ENCODE results near the gene SAMD14. TPM values are rescaled to one million over a fixed set of nuclear protein-coding genes. Genes with fewer than 3 reads are reported as not detected.
A peak's percentile ranks its signal among the peaks of the same experiment; 100 is the strongest.

Gene SAMD14
- total and polyA plus RNA-seq, 10 of the 15 experiments (the other 5 are each of a cell fraction or from before 2014, with no cell fraction given): 0.06 to 1.7 (median 0.25) TPM; not detected in 3

DNA sequence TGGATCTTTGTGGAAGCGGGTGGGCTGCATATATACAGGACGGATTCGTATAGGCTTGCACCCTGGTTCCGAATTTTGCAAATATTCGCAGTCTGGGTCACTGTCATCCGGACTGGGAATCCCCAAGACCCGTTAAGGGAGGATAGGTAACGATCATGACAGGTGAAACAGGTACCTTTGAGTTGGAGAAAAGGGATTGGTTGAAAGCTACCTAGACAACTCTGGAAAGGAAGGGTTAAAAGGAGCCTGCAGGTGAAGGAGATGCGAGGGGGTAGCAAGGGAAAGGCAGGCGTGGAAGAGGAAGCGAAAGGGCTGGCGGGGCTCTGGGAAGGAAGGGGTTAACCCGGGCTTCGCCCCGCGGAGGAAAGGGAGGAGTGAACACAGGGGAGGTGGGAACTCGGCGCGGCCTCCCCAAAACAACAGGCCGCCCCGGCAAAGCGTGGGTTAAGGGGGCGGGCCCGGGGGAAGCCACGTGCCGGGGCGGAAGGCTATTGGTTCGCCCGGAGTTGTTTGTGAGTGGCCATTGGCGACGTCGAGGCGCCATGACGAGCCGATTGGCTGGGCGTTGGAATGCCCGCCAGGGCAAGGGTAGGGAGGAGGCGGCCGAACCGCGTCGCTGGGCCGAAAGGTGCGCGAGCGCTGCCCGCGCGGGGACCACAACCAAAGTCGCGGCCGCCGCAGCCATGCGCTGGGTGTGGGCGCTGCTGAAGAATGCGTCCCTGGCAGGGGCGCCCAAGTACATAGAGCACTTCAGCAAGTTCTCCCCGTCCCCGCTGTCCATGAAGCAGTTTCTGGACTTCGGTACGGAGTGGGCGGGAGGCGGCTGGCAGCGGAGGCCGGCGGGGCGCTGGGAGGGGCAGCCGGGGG is 35.0 kb downstream of the SAMD14 start, which contains the start of gene PDK2 (continued):
- TF ChIP-seq BACH1 (IDR thresholded peaks at IDR 0.05; ENCODE audit: borderline replicate concordance) (peak; percentile 32; the same call in 1 of the 2 replicates), CREM (IDR thresholded peaks at IDR 0.05; ENCODE audit: low read depth) (peak; percentile 49; the same call in 1 of the 2 replicates), EGR1 (IDR thresholded peaks at IDR 0.05; ENCODE audit: borderline replicate concordance in 1 of 2, low read depth in 2 of 2, low read length in 2 of 2) (no peak; a peak in 1 of 3 replicates), ZNF217 (IDR thresholded peaks at IDR 0.05) (peak; percentile 78), SMAD5 (IDR thresholded peaks at IDR 0.05; ENCODE audit: low read depth) (no peak), GATAD2B (conservative IDR thresholded peaks at IDR 0.05; ENCODE audit: low read depth) (peak; percentile 81), PKNOX1 (IDR thresholded peaks at IDR 0.05) (peak; percentile 43; the same call in 1 of the 2 replicates), TCF12 (IDR thresholded peaks at IDR 0.05; ENCODE audit: low read depth, low read length) (no peak), TBL1XR1 (IDR thresholded peaks at IDR 0.05; ENCODE audit: low read depth, low read length) (no peak), CREB1 (IDR thresholded peaks at IDR 0.05; ENCODE audit: low read depth) (peak; percentile 67), NFYA (IDR thresholded peaks at IDR 0.05; ENCODE audit: borderline replicate concordance, low read depth, low read length) (peak; percentile 35; the same call in 1 of the 2 replicates), KLF5 (IDR thresholded peaks at IDR 0.05; ENCODE audit: partially characterized antibody) (peak; percentile 87), SP1 (IDR thresholded peaks at IDR 0.05; ENCODE audit: low read depth, low read length) (peak; percentile 99), GABPA (IDR thresholded peaks at IDR 0.05; ENCODE audit: low read depth) (no peak), MXI1 (IDR thresholded peaks at IDR 0.05; ENCODE audit: low read depth, low read length) (peak; percentile 65; the same call in 1 of the 2 replicates), POLR2A (IDR thresholded peaks at IDR 0.05; ENCODE audit: low read depth, low read length) (peak; percentile 71), MAX (IDR thresholded peaks at IDR 0.05; ENCODE audit: low read depth, low read length) (peak; percentile 89), ZNF622 (IDR thresholded peaks at IDR 0.05) (no peak), HDGF (IDR thresholded peaks at IDR 0.05) (peak; percentile 63), IKZF1 (conservative IDR thresholded peaks at IDR 0.05) (peak; percentile 62), YY1 (IDR thresholded peaks at IDR 0.05; ENCODE audit: low read depth, low read length) (peak; percentile 66), NR2C1 (IDR thresholded peaks at IDR 0.05) (no peak), HCFC1 (IDR thresholded peaks at IDR 0.05; ENCODE audit: low read length) (peak; percentile 27; the same call in 1 of the 2 replicates), DPF2 (IDR thresholded peaks at IDR 0.05) (peak; percentile 38; the same call in 1 of the 2 replicates), BCL11A (IDR thresholded peaks at IDR 0.05; ENCODE audit: low read depth, low read length) (no peak), ETV6 (conservative IDR thresholded peaks at IDR 0.05 in 1 of 2, IDR thresholded peaks at IDR 0.05 in 1 of 2; ENCODE audit: borderline replicate concordance in 1 of 2, low read depth in 1 of 2) (no peak), RFX5 (IDR thresholded peaks at IDR 0.05; ENCODE audit: low read depth, low read length) (peak; percentile 77)
- TF ChIP-seq, protein P1, sequence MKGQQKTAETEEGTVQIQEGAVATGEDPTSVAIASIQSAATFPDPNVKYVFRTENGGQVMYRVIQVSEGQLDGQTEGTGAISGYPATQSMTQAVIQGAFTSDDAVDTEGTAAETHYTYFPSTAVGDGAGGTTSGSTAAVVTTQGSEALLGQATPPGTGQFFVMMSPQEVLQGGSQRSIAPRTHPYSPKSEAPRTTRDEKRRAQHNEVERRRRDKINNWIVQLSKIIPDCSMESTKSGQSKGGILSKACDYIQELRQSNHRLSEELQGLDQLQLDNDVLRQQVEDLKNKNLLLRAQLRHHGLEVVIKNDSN (IDR thresholded peaks at IDR 0.05; ENCODE audit: borderline replicate concordance, extremely low read length, insufficient read depth, low read depth, low read length): peak; percentile 97
- TF ChIP-seq, protein P2, sequence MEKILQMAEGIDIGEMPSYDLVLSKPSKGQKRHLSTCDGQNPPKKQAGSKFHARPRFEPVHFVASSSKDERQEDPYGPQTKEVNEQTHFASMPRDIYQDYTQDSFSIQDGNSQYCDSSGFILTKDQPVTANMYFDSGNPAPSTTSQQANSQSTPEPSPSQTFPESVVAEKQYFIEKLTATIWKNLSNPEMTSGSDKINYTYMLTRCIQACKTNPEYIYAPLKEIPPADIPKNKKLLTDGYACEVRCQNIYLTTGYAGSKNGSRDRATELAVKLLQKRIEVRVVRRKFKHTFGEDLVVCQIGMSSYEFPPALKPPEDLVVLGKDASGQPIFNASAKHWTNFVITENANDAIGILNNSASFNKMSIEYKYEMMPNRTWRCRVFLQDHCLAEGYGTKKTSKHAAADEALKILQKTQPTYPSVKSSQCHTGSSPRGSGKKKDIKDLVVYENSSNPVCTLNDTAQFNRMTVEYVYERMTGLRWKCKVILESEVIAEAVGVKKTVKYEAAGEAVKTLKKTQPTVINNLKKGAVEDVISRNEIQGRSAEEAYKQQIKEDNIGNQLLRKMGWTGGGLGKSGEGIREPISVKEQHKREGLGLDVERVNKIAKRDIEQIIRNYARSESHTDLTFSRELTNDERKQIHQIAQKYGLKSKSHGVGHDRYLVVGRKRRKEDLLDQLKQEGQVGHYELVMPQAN (conservative IDR thresholded peaks at IDR 0.05): peak; percentile 41; the same call in 1 of the 2 replicates

Measured in GM12878 (cell line).